Fibroblast of skin of abdomen (primary cell): ENCODE results near the gene STIM1.
"Not testable (repeated sequence)": the region's sequence is repeated elsewhere in the genome, so short reads cannot be mapped to it uniquely, and the experiment has no call there.

Source experiments
- DNase-seq: peaks from one replicate; pipeline ENCODE4 v3.0.0-alpha.2; 2013

Gene STIM1

GRCh38 chr11:4032097-4032496 lies 176.6 kb downstream of the STIM1 start:
- DNase-seq: no peak

- no peak for DNase-seq
Observed at GRCh38 chr11:4035985-4036384, 180.5 kb downstream of the STIM1 start.

GRCh38 chr11:4039011-4039410 lies 183.5 kb downstream of the STIM1 start:
- no peak for DNase-seq

- no peak for DNase-seq
Observed at GRCh38 chr11:4040461-4040860, 185.0 kb downstream of the STIM1 start.

GRCh38 chr11:4041731-4042391 lies 186.4 kb downstream of the STIM1 start:
- DNase-seq: no peak

GRCh38 chr11:4044976-4045646 lies 189.6 kb downstream of the STIM1 start:
- no peak for DNase-seq

GRCh38 chr11:4048340-4048739 lies 192.9 kb downstream of the STIM1 start:
- DNase-seq: no peak

- DNase-seq: no peak
Observed at GRCh38 chr11:4049006-4049405, 193.5 kb downstream of the STIM1 start.

GRCh38 chr11:4050138-4050537 lies 194.7 kb downstream of the STIM1 start:
- no peak for DNase-seq

GRCh38 chr11:4053200-4053599 lies 197.7 kb downstream of the STIM1 start:
- DNase-seq: not testable (repeated sequence)

GRCh38 chr11:4054643-4055042 lies 199.2 kb downstream of the STIM1 start:
- DNase-seq: no peak

GRCh38 chr11:4059424-4059823 lies 204.0 kb downstream of the STIM1 start:
- no peak for DNase-seq

- DNase-seq: no peak
Observed at GRCh38 chr11:4060182-4060923, 204.9 kb downstream of the STIM1 start.

- no peak for DNase-seq
Observed at GRCh38 chr11:4061700-4062099, 206.2 kb downstream of the STIM1 start.

- no peak for DNase-seq
Observed at GRCh38 chr11:4063348-4063747, 207.9 kb downstream of the STIM1 start.

GRCh38 chr11:4064278-4064955 lies 209.0 kb downstream of the STIM1 start:
- DNase-seq: no peak

GRCh38 chr11:4065086-4065485 lies 209.6 kb downstream of the STIM1 start:
- no peak for DNase-seq

- DNase-seq: peak; percentile 24
Observed at GRCh38 chr11:4065601-4066377, 210.3 kb downstream of the STIM1 start.

GRCh38 chr11:4066910-4067309 lies 211.4 kb downstream of the STIM1 start:
- DNase-seq: no peak

GRCh38 chr11:4068962-4069361 lies 213.5 kb downstream of the STIM1 start:
- DNase-seq: no peak

- no peak for DNase-seq
Observed at GRCh38 chr11:4071325-4071724, 215.9 kb downstream of the STIM1 start.

- DNase-seq: no peak
Observed at GRCh38 chr11:4071914-4072313, 216.4 kb downstream of the STIM1 start.
